ENCODE results near the gene MUC21.
"Not testable (repeated sequence)": the region's sequence is repeated elsewhere in the genome, so short reads cannot be mapped to it uniquely, and the experiment has no call there.

Gene MUC21

DNA sequence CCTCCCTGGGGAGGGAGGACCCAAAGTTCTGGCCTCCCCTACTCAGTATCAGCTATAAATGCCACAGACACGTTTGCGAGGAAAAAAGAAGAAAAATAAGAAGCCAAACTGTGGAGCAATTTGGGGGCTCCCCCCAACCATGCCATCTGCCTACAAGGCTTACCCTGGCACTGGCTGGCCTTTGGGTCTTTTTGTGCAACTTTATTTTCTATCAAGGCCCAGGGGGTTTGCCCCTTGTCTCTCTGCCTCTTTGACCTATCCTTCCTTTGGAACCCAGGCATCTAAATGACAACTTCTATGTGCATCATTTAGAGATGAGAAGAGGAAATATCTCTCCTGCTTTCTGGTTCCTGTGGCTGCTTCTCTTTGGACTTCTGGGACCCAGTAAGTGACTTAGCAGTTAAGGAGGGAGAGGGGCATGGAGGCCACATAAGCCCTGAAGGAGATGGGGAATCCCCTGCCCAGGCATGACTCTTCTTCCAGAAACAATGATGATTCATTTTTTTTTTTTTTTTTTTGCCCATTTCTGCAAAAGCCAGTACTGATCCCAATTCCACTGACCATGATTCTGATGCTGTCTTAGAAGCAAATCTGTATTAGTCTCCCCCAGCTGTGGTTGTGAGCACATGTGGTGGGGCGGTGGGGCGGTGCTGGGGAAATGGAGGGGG, 27.0 kb downstream of the MUC21 start, which contains the start of gene MUC22:
TSS of gene MUC22 (plus strand) at position 82 of the 668 bp plus-strand sequence. CDS start at position 315, 233 bp downstream.
- FAIRE-seq = no peak

DNA sequence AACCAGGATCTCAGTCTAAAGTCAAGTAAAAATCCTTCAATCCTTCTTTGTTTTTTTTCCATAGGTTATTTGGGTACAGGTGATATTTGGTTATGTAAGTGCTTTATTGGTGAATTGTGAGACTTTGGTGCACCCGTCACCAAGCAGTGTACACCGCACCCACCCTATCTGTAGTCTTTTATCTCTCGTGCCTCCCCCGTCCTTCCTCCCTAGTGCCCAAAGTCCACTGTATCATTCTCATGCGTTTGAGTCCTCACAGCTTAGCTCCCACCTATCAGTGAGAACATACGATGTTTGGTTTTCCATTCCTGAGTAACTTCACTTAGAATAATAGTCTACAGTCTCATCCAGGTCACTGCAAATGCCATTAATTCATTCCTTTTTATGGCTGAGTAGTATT, 27.6 kb downstream of the MUC21 start:
- FAIRE-seq = no peak

DNA sequence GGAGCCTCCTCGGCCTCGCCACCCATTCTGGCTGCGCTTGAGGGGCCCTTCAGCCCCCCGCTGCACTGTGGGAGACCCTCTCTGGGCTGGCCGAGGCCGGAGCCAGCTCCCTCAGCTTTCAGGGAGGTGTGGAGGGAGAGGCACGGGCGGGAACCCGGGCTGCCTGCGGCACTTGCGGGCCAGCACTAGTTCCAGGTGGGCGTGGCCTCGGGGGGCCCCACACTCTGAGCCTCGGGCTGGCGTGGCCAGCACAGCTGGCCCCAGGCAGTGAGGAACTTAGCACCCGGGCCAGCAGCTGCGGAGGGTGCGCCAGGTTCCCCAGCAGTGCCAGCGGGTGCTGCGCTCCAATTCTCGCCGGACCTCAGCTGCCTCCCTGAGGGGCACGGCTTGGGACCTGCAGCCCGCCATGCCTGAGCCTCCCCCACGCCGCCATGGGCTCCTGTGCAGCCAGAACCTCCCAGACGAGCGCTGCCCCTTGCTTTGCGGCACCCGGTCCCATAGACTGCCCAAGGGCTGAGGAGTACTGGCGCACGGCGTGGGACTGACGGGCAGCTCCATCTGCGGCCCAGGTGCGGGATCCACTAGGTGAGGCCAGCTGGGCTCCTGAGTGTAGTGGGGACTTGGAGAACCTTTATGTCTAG, 33.3 kb downstream of the MUC21 start:
- no peak for FAIRE-seq

DNA sequence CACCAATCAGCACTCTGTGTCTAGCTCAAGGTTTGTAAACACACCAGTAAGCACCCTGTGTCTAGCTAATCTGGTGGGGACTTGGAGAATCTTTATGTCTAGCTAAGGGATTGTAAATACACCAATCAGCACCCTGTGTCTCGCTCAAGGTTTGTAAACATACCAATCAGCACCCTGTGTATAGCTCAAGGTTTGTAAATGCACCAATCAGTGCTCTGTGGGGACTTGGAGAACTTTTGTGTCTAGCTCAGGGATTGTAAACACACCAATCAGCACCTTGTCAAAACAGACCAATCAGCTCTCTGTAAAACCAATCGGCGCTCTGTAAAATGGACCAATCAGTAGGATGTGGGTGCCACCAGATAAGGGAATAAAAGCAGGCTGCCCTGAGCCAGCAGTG, 33.9 kb downstream of the MUC21 start:
- not testable (repeated sequence) for FAIRE-seq

DNA sequence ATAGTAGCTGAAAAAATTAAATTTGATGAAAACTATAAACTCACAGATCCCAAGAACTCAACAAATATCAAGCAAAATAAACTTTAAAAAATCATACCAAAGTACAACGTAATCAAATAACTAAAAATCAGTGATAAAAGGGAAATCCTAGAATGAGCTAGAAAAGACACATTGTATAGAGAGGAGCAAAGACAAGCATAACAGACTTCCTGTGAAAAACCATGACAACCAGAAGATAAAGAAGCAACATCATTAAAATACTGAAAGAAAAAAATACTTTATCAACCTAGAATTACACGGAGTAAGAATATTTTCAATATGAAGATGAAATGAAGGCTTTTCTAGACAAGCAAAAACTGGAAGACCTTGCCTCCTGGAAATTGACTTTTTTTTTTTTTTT, 36.5 kb downstream of the MUC21 start:
- no peak for FAIRE-seq

DNA sequence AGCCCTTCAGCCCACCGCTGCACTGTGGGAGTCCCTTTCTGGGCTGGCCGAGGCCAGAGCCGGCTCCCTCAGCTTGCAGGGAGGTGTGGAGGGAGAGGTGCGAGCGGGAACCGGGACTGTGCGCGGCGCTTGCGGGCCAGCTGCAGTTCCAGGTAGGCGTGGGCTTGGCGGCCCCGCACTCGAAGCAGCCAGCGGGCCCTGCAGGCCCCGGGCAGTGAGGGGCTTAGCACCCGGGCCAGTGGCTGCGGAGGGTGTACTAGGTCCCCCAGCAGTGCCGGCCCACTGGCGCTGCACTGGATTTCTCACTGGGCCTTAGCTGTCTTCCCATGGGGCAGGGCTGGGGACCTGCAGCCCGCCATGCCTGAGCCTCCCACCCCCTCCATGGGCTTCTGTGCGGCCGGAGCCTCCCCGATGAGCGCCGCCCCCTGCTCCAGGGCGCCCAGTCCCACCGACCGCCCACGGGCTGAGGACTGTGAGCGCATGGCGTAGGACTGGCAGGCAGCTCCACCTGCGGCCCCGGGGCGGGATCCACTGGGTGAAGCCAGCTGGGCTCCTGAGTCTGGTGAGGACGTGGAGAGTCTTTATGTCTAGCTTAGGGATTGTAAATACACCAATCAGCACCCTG, 37.2 kb downstream of the MUC21 start:
- FAIRE-seq = not testable (repeated sequence)

DNA sequence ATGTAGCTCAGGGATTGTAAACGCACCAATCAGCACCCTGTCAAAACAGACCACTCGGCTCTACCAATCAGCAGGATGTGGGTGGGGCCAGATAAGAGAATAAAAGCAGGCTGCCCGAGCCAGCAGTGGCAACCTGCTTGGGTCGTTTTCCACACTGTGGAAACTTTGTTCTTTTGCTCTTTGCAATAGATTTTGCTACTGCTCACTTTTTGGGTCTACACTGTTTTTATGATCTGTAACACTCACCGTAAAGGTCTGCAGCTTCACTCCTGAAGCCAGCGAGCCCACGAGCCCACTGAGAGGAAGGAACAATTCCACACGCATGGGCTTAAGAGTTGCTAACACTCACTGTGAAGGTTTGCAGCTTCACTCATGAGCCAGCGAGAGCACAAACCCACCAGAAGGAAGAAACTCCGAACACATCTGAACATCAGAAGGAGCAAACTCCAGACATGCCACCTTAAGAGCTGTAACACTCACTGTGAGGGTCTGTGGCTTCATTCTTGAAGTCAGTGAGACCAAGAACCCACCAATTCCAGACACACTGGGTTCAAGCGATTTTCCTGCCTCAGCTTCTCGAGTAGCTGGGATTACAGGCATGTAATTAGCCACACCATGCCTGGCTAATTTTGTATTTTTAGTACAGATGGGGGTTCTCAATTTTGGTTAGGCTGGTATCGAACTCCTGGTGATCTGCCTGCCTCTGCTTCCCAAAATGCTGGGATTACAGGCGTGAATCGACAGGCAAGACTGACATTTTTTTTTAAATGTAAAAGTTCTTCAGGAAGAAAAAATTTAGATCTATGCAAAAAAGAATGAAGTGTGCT, 38.4 kb downstream of the MUC21 start:
- FAIRE-seq = not testable (repeated sequence)

DNA sequence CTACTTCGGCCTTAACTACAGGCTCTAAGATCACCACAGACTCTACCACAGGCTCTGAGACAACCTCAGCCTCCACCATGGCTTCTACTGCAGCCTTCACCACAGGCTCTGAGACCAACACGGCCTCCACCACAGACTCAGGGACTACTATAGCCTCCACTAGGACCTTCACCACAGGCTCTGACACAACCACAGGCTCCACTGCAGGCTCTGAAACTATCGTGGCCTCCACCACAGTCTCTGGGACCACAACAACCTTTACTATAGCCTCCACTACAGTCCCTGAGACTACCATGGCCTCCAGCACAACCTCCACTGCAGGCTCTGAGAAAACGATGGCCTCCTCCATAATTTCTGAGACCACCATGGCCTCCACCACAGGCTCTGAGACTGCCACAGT, 42.1 kb downstream of the MUC21 start:
- no peak for FAIRE-seq

DNA sequence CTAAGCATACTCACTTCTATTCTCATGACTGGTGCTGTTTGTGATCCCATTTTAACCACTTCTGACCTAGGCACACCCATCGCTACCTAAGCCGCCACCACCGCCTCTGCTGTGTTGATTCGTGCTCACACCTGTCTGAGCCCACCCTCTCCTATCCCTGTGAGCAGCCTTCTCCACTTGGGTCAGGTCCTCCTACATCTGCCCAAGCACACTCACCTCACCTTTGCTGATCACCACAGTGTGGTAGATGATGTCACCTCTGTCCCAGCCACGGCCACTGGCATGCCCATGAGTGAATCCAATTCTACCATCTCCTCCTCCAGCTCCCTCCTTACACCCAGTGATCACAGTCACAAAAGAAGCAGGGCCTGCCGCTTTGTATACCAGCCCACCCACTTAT, 47.6 kb downstream of the MUC21 start:
- no peak for FAIRE-seq

DNA sequence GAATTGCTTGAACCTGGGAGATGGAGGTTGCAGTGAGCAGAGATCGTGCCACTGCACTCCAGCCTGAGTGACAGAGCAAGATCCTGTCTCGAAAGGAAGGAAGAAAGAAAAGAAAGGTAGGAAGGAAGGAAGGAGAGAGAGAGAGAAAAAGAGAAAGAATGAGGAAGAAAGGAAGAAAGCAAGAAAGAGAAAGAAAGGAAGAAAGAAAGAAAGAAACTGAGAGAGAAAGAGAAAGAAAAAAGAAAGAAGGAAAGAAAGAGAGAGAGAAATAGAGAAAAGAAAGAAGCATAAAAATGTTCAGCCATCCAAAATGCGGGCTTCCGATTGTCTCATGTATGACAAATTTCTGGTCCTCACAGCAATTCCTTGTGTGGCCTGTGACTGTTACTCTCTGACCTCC, 49.6 kb downstream of the MUC21 start:
- no peak for FAIRE-seq

DNA sequence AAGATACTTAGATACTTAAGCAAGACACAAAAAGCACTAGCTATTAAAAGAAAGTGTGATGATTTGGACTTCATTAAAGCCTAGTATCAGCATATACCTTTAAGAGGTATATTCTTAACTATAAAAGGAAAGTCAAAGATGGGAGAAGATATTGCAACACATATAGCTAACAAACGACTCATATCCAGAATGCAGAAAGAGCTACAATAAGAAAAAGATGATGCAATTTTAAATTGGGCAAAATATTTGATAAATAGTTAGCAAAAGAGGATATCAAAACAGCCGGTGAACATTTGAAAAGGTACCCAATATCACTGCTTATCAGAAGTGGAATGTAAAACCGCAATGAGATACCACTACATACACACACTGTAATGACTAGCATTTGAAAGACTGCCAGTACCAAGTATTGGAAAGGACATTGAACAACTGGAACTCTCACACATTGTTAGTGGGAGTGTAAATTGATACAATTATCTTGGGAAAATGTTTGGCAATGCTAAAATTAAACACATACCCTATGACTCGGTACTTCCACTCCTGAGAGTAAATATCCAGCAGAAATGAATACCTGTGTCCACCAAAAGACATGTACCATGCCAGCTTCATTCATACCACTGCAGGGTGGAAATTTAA, 52.5 kb downstream of the MUC21 start:
- FAIRE-seq = no peak

DNA sequence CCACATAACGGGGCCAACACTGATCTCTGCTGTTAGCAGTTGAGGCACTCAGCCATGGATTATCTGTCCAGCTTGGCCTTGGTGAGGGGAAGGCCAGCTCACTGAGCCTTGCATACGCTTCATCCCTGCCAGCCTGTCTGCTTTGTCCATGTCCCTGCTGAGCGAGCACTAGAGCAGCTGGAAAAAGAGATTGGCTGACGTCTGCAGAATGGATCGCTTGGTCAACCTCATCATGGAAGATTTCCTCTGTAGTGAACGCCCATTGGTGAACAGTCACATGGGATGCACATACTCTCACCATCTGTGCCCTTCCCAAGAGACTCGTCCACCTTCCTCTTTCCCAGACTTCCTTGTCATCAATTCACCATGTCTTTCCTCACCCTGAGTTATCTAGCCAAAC, 53.7 kb downstream of the MUC21 start:
- no peak for FAIRE-seq

DNA sequence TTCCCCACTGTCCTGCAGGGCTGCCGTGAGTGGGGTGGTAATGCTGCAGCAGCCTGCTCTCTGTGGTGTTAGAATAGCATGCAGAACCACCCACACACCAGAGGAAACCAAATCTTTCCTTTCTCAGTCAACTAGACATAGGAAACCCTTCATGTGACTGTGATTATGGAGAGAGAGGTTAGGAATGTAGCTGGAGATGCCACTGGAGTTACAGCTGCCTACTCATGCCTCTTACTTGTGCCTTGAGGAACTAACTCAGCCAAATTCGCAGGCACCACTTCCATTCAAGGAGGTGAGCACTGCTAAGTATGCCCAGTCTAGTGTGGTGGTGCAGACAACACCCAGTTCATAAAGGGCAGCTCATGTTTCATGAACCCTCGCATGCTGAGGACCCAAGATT, 54.2 kb downstream of the MUC21 start:
- no peak for FAIRE-seq

DNA sequence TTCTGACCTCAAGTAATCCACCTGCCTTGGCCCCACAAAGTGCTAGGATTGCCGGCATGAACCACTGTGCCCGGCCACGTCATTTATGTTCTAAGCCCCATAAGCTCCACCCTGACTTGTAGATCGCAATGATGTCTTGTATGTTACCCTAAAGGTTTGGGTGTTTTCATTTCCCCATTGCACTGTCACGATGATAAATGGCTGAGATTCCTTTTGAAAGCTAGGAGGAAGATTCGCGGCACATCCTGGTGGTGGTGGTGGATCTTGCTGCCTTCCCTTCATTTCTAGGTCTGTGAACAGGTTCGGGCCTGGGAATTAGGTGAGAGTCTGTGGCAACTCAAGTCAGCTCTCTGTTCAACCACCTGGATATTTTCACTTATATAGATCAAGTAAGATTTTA, 55.0 kb downstream of the MUC21 start:
- FAIRE-seq = no peak

Data from A204.1 (cell line).